GM23338 (cell line): ENCODE results near the gene EXOC3L2. TPM values are rescaled to one million over a fixed set of nuclear protein-coding genes. Genes with fewer than 3 reads are reported as not detected.

Experiments
- ATAC-seq: fragments of 200-7000 bp; cut with Tn5 transposase; 3 replicates; pipeline ENCODE4 v1.9.1; 2020
- DNase-seq: peaks from one replicate; pipeline ENCODE4 v3.0.0-alpha.2; 2015; ENCODE audit warnings: low spot score
- H2AFZ ChIP-seq: fragments of 200-600 bp; sonication (generic); 2 replicates; pipeline ENCODE4 v1.8.0; 2016; ENCODE audit warnings: antibody characterized with exemption, mild to moderate bottlenecking, moderate library complexity
- H3F3A ChIP-seq: fragments of 200-600 bp; sonication (generic); replicated peaks from 2 replicates; pipeline ENCODE4 v1.8.0; 2017; ENCODE audit warnings: antibody characterized with exemption, mixed run types, low read depth
- H3K27ac ChIP-seq: fragments of 200-600 bp; sonication (generic); 2 replicates; pipeline ENCODE4 v1.6.1; 2016; ENCODE audit warnings: low read depth
- H3K27me3 ChIP-seq: fragments of 200-600 bp; sonication (generic); 2 replicates; pipeline ENCODE4 v1.8.0; 2016; ENCODE audit warnings: mild to moderate bottlenecking, mixed run types, moderate library complexity; ENCODE audit not compliant: insufficient read depth
- H3K36me3 ChIP-seq: fragments of 200-600 bp; sonication (generic); 2 replicates; pipeline ENCODE4 v1.8.0; 2016; ENCODE audit warnings: mild to moderate bottlenecking; ENCODE audit not compliant: insufficient read depth
- H3K4me1 ChIP-seq: fragments of 200-600 bp; sonication (generic); 2 replicates; pipeline ENCODE4 v1.8.0; 2016; ENCODE audit warnings: mild to moderate bottlenecking, moderate library complexity; ENCODE audit not compliant: insufficient read depth
- H3K4me2 ChIP-seq: fragments of 200-600 bp; sonication (generic); 2 replicates; pipeline ENCODE4 v1.7.1; 2017; ENCODE audit warnings: mixed run types
- H3K4me3 ChIP-seq: fragments of 200-600 bp; sonication (generic); 2 replicates; pipeline ENCODE4 v1.6.1; 2016; ENCODE audit warnings: mixed run types
- H3K79me2 ChIP-seq: fragments of 200-600 bp; sonication (generic); replicated peaks from 2 replicates; pipeline ENCODE4 v1.8.0; 2017; ENCODE audit warnings: mild to moderate bottlenecking; ENCODE audit not compliant: insufficient read depth
- H3K9me2 ChIP-seq: fragments of 200-600 bp; sonication (generic); 2 replicates; pipeline ENCODE4 v1.8.0; 2017; ENCODE audit not compliant: insufficient read depth
- H4K20me1 ChIP-seq: fragments of 200-600 bp; sonication (generic); replicated peaks from 2 replicates; pipeline ENCODE4 v1.8.0; 2017; ENCODE audit warnings: mild to moderate bottlenecking; ENCODE audit not compliant: insufficient read depth
- H3K27ac Mint-ChIP-seq: 2 replicates; pipeline ENCODE4 v1.8.0; 2020; ENCODE audit warnings: inconsistent platforms, mild to moderate bottlenecking, moderate library complexity, mixed read lengths
- H3K27me3 Mint-ChIP-seq: 3 replicates; pipeline ENCODE4 v1.8.0; 2022; ENCODE audit warnings: low read depth, mild to moderate bottlenecking, moderate library complexity, mixed read lengths, inconsistent platforms; ENCODE audit not compliant: insufficient read depth, poor library complexity
- H3K36me3 Mint-ChIP-seq: 3 replicates; pipeline ENCODE4 v1.8.0; 2021; ENCODE audit warnings: low read depth, mild to moderate bottlenecking, inconsistent platforms, moderate library complexity, mixed read lengths
- H3K4me1 Mint-ChIP-seq: 3 replicates; pipeline ENCODE4 v1.8.0; 2020; ENCODE audit warnings: mild to moderate bottlenecking, inconsistent platforms, mixed read lengths
- H3K4me3 Mint-ChIP-seq: 3 replicates; pipeline ENCODE4 v1.8.0; 2021; ENCODE audit warnings: moderate library complexity, mild to moderate bottlenecking, inconsistent platforms, mixed read lengths
- H3K9me3 Mint-ChIP-seq: 3 replicates; pipeline ENCODE4 v1.8.0; 2020; ENCODE audit warnings: moderate library complexity, mild to moderate bottlenecking, inconsistent platforms, mixed read lengths
- CREB1 ChIP-seq: fragments of 250-450 bp; sonication (Bioruptor Pico); IDR thresholded peaks from 2 replicates; pipeline ENCODE4 v1.5.0; 2020; ENCODE audit warnings: low read depth, mild to moderate bottlenecking, moderate library complexity
- CTCF ChIP-seq, 2 experiments: fragments of 200-600 bp in 1 of 2; sonication (generic) in 1 of 2; conservative IDR thresholded peaks; 2 replicates each; pipeline versions ENCODE4 v1.5.1 to v1.6.1; 2016 to 2017; ENCODE audit warnings: antibody characterized with exemption in 2 of 2, low read depth in 2 of 2, mild to moderate bottlenecking in 2 of 2, moderate library complexity in 1 of 2
- EZH2 ChIP-seq: fragments of 200-600 bp; sonication (generic); IDR thresholded peaks from one replicate; pipeline ENCODE4 v1.8.0; 2017; ENCODE audit warnings: antibody characterized with exemption, mild to moderate bottlenecking, low read depth; ENCODE audit not compliant: unreplicated experiment
- EZH2phosphoT487 ChIP-seq: fragments of 200-600 bp; sonication (generic); IDR thresholded peaks from one replicate; pipeline ENCODE4 v1.8.1; 2018; ENCODE audit warnings: antibody characterized with exemption; ENCODE audit not compliant: unreplicated experiment
- JUNB ChIP-seq: IDR thresholded peaks from one replicate; pipeline ENCODE4 v1.6.1; 2016; ENCODE audit warnings: antibody characterized with exemption; ENCODE audit not compliant: unreplicated experiment
- NANOG ChIP-seq: IDR thresholded peaks from 2 replicates; pipeline ENCODE4 v1.6.1; 2016; ENCODE audit warnings: antibody characterized with exemption, borderline replicate concordance
- POLR2AphosphoS5 ChIP-seq: IDR thresholded peaks from 2 replicates; pipeline ENCODE4 v1.6.1; 2016; ENCODE audit warnings: antibody characterized with exemption, low read depth
- REST ChIP-seq: IDR thresholded peaks from one replicate; pipeline ENCODE4 v1.6.1; 2018; ENCODE audit warnings: antibody characterized with exemption; ENCODE audit not compliant: unreplicated experiment
- STAT1 ChIP-seq: IDR thresholded peaks from one replicate; pipeline ENCODE4 v1.6.1; 2016; ENCODE audit warnings: antibody characterized with exemption; ENCODE audit not compliant: unreplicated experiment
- ZNF114 ChIP-seq: fragments of 250-450 bp; sonication (Bioruptor Pico); IDR thresholded peaks from 2 replicates; pipeline ENCODE4 v1.5.0; 2020; ENCODE audit warnings: mild to moderate bottlenecking, moderate library complexity
- ZNF331 ChIP-seq: fragments of 250-450 bp; sonication (Bioruptor Pico); IDR thresholded peaks from 2 replicates; pipeline ENCODE4 v1.5.0; 2020; ENCODE audit warnings: low read depth, mild to moderate bottlenecking, moderate library complexity
- ZNF462 ChIP-seq: fragments of 250-450 bp; sonication (Bioruptor Pico); IDR thresholded peaks from 2 replicates; pipeline ENCODE4 v1.5.0; 2020; ENCODE audit warnings: mild to moderate bottlenecking, moderate library complexity
- polyA plus RNA-seq: library from polyadenylated mRNA; unstranded; fragments of >200 nt; fragmentation: Nextera tagmentation; extraction: Ambion mirVana; gene quantifications from 2 replicates; pipeline ENCODE4 v1.2.1, GENCODE V29; 2016
- total RNA-seq: library from RNA; depleted of rRNA; stranded (reverse); fragments of >200 nt; shearing (Covaris generic); gene quantifications from 2 replicates; pipeline ENCODE4 v1.2.3, GENCODE V29; 2014
- TF ChIP-seq, protein P1 (sequence below): IDR thresholded peaks from 2 replicates; pipeline ENCODE4 v1.6.1; 2016; ENCODE audit warnings: antibody characterized with exemption

The EXOC3L2 gene
- total and polyA plus RNA-seq, 2 experiments from 2014 or later, result 2.8 to 3.2 TPM

DNA sequence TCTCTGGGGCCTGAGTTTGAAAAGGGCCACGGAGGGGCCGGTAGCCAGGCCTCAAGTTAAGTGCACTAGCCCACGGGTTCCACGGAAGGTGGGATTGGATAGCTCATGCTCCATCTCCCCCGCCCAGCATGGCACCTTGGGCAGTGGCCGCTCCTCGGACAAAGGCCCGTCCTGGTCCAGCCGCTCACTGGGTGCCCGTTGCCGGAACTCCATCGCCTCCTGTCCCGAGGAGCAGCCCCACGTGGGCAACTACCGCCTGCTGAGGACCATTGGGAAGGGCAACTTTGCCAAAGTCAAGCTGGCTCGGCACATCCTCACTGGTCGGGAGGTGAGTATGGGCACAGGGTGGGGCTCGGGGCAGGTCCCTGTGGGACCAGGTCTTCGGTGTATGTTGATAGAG is 13.7 kb upstream of the EXOC3L2 start:
- Mint-ChIP-seq H3K27me3 (peaks cover 4% of the 10 kb centered on the region), H3K27ac (no peak overlapping the region), H3K36me3 (no peaks in the 10 kb centered on the region; the same call in 2 of the 3 replicates), H3K4me1 (no peaks in the 10 kb centered on the region), H3K9me3 (no peaks in the 10 kb centered on the region), H3K4me3 (no peak overlapping the region)
- Histone ChIP-seq H2AFZ (no peak overlapping the region), H4K20me1 (peaks cover 15% of the 10 kb centered on the region), H3F3A (no peaks in the 10 kb centered on the region), H3K4me3 (no peak overlapping the region), H3K4me1 (no peaks in the 10 kb centered on the region), H3K27ac (no peak overlapping the region), H3K27me3 (no peaks in the 10 kb centered on the region), H3K79me2 (peaks cover 15% of the 10 kb centered on the region), H3K9me2 (no peaks in the 10 kb centered on the region), H3K4me2 (no peak overlapping the region), H3K36me3 (no peaks in the 10 kb centered on the region)
- no peak for DNase-seq
- no peak for ATAC-seq
- TF ChIP-seq STAT1 (no peak), REST (no peak), CTCF (conservative IDR thresholded peaks at IDR 0.05; ENCODE audit: low read depth in 2 of 2) (no peak), ZNF114 (no peak), POLR2AphosphoS5 (no peak), ZNF331 (CRISPR knock-in tag) (no peak), EZH2 (no peak), ZNF462 (no peak), EZH2phosphoT487 (no peak), NANOG (no peak), CREB1 (CRISPR knock-in tag) (no peak), JUNB (no peak)
- TF ChIP-seq, protein P1, sequence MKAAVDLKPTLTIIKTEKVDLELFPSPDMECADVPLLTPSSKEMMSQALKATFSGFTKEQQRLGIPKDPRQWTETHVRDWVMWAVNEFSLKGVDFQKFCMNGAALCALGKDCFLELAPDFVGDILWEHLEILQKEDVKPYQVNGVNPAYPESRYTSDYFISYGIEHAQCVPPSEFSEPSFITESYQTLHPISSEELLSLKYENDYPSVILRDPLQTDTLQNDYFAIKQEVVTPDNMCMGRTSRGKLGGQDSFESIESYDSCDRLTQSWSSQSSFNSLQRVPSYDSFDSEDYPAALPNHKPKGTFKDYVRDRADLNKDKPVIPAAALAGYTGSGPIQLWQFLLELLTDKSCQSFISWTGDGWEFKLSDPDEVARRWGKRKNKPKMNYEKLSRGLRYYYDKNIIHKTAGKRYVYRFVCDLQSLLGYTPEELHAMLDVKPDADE, result no peak
